Left ventricle myocardium inferior (tissue), 1 donor: Measurements from ENCODE around the gene PRG2. TPM values are rescaled to one million over a fixed set of nuclear protein-coding genes. Genes with fewer than 3 reads are reported as not detected.

Experiments
- DNase-seq: peaks from one replicate; pipeline ENCODE4 v3.0.0-alpha.2; 2020
- H3K27ac ChIP-seq: fragments of 200-600 bp; replicated peaks from 2 replicates; pipeline ENCODE4 v1.8.0; 2021
- H3K27me3 ChIP-seq: fragments of 200-600 bp; 2 replicates; pipeline ENCODE4 v1.8.0; 2021; ENCODE audit warnings: low read depth
- H3K36me3 ChIP-seq: fragments of 200-600 bp; 2 replicates; pipeline ENCODE4 v1.8.0; 2021
- H3K4me1 ChIP-seq: fragments of 200-600 bp; 2 replicates; pipeline ENCODE4 v1.8.0; 2021
- H3K4me3 ChIP-seq: fragments of 200-600 bp; 2 replicates; pipeline ENCODE4 v1.8.0; 2021; ENCODE audit warnings: mild to moderate bottlenecking, moderate library complexity
- H3K9me3 ChIP-seq: fragments of 200-600 bp; replicated peaks from 2 replicates; pipeline ENCODE4 v1.8.0; 2021
- CTCF ChIP-seq: fragments of 200-600 bp; IDR thresholded peaks from 2 replicates; pipeline ENCODE4 v1.8.0; 2021; ENCODE audit warnings: antibody characterized with exemption, mild to moderate bottlenecking, borderline replicate concordance
- intact Hi-C: fragments of 100-400 bp; cut with micrococcal nuclease; formaldehyde crosslinking; loops from one replicate; pipeline ENCODE4 v1.11.0; 2022
- total RNA-seq: library from RNA; stranded (reverse); fragmentation: NEBNext Ultra II Directional; extraction: Animal tissue kit (Norgen Biotek cat#: 25700); gene quantifications from one replicate; pipeline ENCODE4 v1.2.1, GENCODE V29; 2021
- donor health status: DM: no; HTN: yes; CAD: no; lungs with severe emphysema.

Gene PRG2
- total RNA-seq, 1 donor from 2014 or later, result not detected

- TF ChIP-seq CTCF, result no peak
- Histone ChIP-seq H3K9me3 (no peaks in the 10 kb centered on the region), H3K36me3 (peaks cover 81% of the 10 kb centered on the region), H3K4me1 (peaks cover 36% of the 10 kb centered on the region), H3K4me3 (no peak overlapping the region), H3K27me3 (no peaks in the 10 kb centered on the region), H3K27ac (no peak overlapping the region)
- intact Hi-C loops, result no loop called here
- DNase-seq, result no peak
Observed at GRCh38 chr11:57418131-57418530, 27.7 kb upstream of the PRG2 start.

- H3K27me3 ChIP-seq, result no peaks in the 10 kb centered on the region
- no peak overlapping the region for H3K27ac ChIP-seq
- TF ChIP-seq CTCF, result no peak
- no peak overlapping the region for H3K4me3 ChIP-seq
- H3K4me1 ChIP-seq, result peaks cover 39% of the 10 kb centered on the region
- DNase-seq, result no peak
- intact Hi-C loops, result no loop called here
- no peaks in the 10 kb centered on the region for H3K9me3 ChIP-seq
- H3K36me3 ChIP-seq, result peaks cover 83% of the 10 kb centered on the region
Observed at GRCh38 chr11:57417056-57417455, 26.6 kb upstream of the PRG2 start.

GRCh38 chr11:57416436-57416835 is 26.0 kb upstream of the PRG2 start:
- peaks cover 34% of the 10 kb centered on the region for H3K4me1 ChIP-seq
- no peak for TF ChIP-seq CTCF
- no peak for DNase-seq
- no peak overlapping the region for H3K4me3 ChIP-seq
- no peaks in the 10 kb centered on the region for H3K9me3 ChIP-seq
- peaks cover 80% of the 10 kb centered on the region for H3K36me3 ChIP-seq
- H3K27ac ChIP-seq, result no peak overlapping the region
- intact Hi-C loops, result no loop called here
- H3K27me3 ChIP-seq, result no peaks in the 10 kb centered on the region

- no peak overlapping the region for H3K4me3 ChIP-seq
- peaks cover 37% of the 10 kb centered on the region for H3K4me1 ChIP-seq
- no peak for TF ChIP-seq CTCF
- intact Hi-C loops, result no loop called here
- peaks cover 82% of the 10 kb centered on the region for H3K36me3 ChIP-seq
- no peak for DNase-seq
- H3K27ac ChIP-seq, result no peak overlapping the region
- no peaks in the 10 kb centered on the region for H3K9me3 ChIP-seq
- H3K27me3 ChIP-seq, result no peaks in the 10 kb centered on the region
Observed at GRCh38 chr11:57414612-57415212, 24.3 kb upstream of the PRG2 start.

GRCh38 chr11:57413681-57414080 is 23.2 kb upstream of the PRG2 start:
- Histone ChIP-seq H3K27ac (no peak overlapping the region), H3K9me3 (no peaks in the 10 kb centered on the region), H3K4me3 (no peak overlapping the region), H3K36me3 (peaks cover 90% of the 10 kb centered on the region), H3K4me1 (peaks cover 37% of the 10 kb centered on the region), H3K27me3 (no peaks in the 10 kb centered on the region)
- intact Hi-C loops, result no loop called here
- no peak for TF ChIP-seq CTCF
- DNase-seq, result no peak
